ENCODE results near the gene FCRL5.

Gene FCRL5

GRCh38 chr1:157595356-157595755 lies 43.0 kb upstream of the FCRL5 start (continued):
- no peak for TF ChIP-seq TSHZ2 (CRISPR knock-in tag; IDR thresholded peaks at IDR 0.05)
- no peak for TF ChIP-seq TOX (CRISPR knock-in tag; IDR thresholded peaks at IDR 0.05; ENCODE audit: borderline replicate concordance)
- TF ChIP-seq OSR1 (CRISPR knock-in tag; IDR thresholded peaks at IDR 0.05): no peak
- no peak for TF ChIP-seq ZC3H10 (CRISPR knock-in tag; IDR thresholded peaks at IDR 0.05)
- no peak for TF ChIP-seq ARNTL (CRISPR knock-in tag; IDR thresholded peaks at IDR 0.05; ENCODE audit: borderline replicate concordance, low read depth)
- no peak for TF ChIP-seq ZNF70 (CRISPR knock-in tag; IDR thresholded peaks at IDR 0.05)
- TF ChIP-seq RARB (CRISPR knock-in tag; IDR thresholded peaks at IDR 0.05): no peak
- no peak for TF ChIP-seq SNAI2 (CRISPR knock-in tag; IDR thresholded peaks at IDR 0.05)
- TF ChIP-seq ZNF8 (CRISPR knock-in tag; IDR thresholded peaks at IDR 0.05): no peak
- no peak for TF ChIP-seq CSDC2 (CRISPR knock-in tag; IDR thresholded peaks at IDR 0.05)

- TF ChIP-seq CREB5 (CRISPR knock-in tag; IDR thresholded peaks at IDR 0.05; ENCODE audit: low read depth): no peak
- TF ChIP-seq TSHZ2 (CRISPR knock-in tag; IDR thresholded peaks at IDR 0.05): no peak
- no peak for TF ChIP-seq GLIS3 (CRISPR knock-in tag; IDR thresholded peaks at IDR 0.05)
- no peak for TF ChIP-seq ARNTL (CRISPR knock-in tag; IDR thresholded peaks at IDR 0.05; ENCODE audit: borderline replicate concordance, low read depth)
- no peak for TF ChIP-seq ZC3H10 (CRISPR knock-in tag; IDR thresholded peaks at IDR 0.05)
- no peak for TF ChIP-seq PPARA (CRISPR knock-in tag; IDR thresholded peaks at IDR 0.05; ENCODE audit: borderline replicate concordance)
- no peak for TF ChIP-seq RARB (CRISPR knock-in tag; IDR thresholded peaks at IDR 0.05)
- no peak for TF ChIP-seq TCF4 (CRISPR knock-in tag; IDR thresholded peaks at IDR 0.05; ENCODE audit: borderline replicate concordance)
- no peak for TF ChIP-seq CSRNP3 (CRISPR knock-in tag; IDR thresholded peaks at IDR 0.05)
- no peak for TF ChIP-seq PATZ1 (CRISPR knock-in tag; IDR thresholded peaks at IDR 0.05; ENCODE audit: borderline replicate concordance)
- ATAC-seq: peak; percentile 37; the same call in 1 of the 3 replicates
Observed at GRCh38 chr1:157585984-157586383, 33.7 kb upstream of the FCRL5 start.

GRCh38 chr1:157584503-157584902 lies 32.2 kb upstream of the FCRL5 start:
- no peak for ATAC-seq
- TF ChIP-seq ZFP3 (CRISPR knock-in tag; IDR thresholded peaks at IDR 0.05) (no peak), TCF4 (CRISPR knock-in tag; IDR thresholded peaks at IDR 0.05; ENCODE audit: borderline replicate concordance) (no peak), ESRRG (CRISPR knock-in tag; IDR thresholded peaks at IDR 0.05) (no peak), POU6F1 (CRISPR knock-in tag; IDR thresholded peaks at IDR 0.05; ENCODE audit: borderline replicate concordance, low read depth) (no peak), GLIS3 (CRISPR knock-in tag; IDR thresholded peaks at IDR 0.05) (no peak), TSHZ2 (CRISPR knock-in tag; IDR thresholded peaks at IDR 0.05) (no peak), CSDC2 (CRISPR knock-in tag; IDR thresholded peaks at IDR 0.05) (no peak), ZFP30 (CRISPR knock-in tag; IDR thresholded peaks at IDR 0.05) (no peak), CSRNP3 (CRISPR knock-in tag; IDR thresholded peaks at IDR 0.05) (no peak), RARB (CRISPR knock-in tag; IDR thresholded peaks at IDR 0.05) (no peak), OSR1 (CRISPR knock-in tag; IDR thresholded peaks at IDR 0.05) (no peak), ISL1 (CRISPR knock-in tag; IDR thresholded peaks at IDR 0.05) (no peak)
